Measurements from ENCODE around the gene AFM. TPM values are rescaled to one million over a fixed set of nuclear protein-coding genes. Genes with fewer than 3 reads are reported as not detected.

The AFM gene
- total RNA-seq, 1 experiment from 2014 or later, result not detected

GRCh38 chr4:73432169-73433000 is 49.2 kb upstream of the AFM start:
- no peak overlapping the region for H4K5ac ChIP-seq (ENCODE audit: insufficient read length, low read depth, low read length)
- no peaks in the 10 kb centered on the region for H3K27me3 ChIP-seq (ENCODE audit: insufficient read depth, low read length)
- H2BK5ac ChIP-seq (ENCODE audit: insufficient read length, low read length), result no peak overlapping the region
- no peaks in the 10 kb centered on the region for H3K4me1 Mint-ChIP-seq
- no peaks in the 10 kb centered on the region for H3K9me3 Mint-ChIP-seq
- no peak overlapping the region for H3T11ph ChIP-seq (ENCODE audit: low read length)
- no peaks in the 10 kb centered on the region for H3K79me2 ChIP-seq (ENCODE audit: insufficient read depth, low read length)
- H4K91ac ChIP-seq (ENCODE audit: insufficient read length, low read depth, low read length), result no peak overlapping the region
- H3K27ac ChIP-seq (ENCODE audit: insufficient read length, low read depth, low read length), result no peak overlapping the region
- H2BK20ac ChIP-seq (ENCODE audit: low read depth, low read length, poor library complexity, severe bottlenecking), result no peak overlapping the region
- no peaks in the 10 kb centered on the region for H4K20me1 ChIP-seq (ENCODE audit: control insufficient read depth, insufficient read depth, insufficient read length)
- no peak overlapping the region for H3K56ac ChIP-seq (ENCODE audit: insufficient read length, low read depth, low read length)
- H2BK15ac ChIP-seq (ENCODE audit: low read depth, low read length), result no peak overlapping the region
- H3K27ac Mint-ChIP-seq, result no peak overlapping the region
- H3K79me1 ChIP-seq (ENCODE audit: insufficient read depth, low read depth, low read length, poor library complexity, severe bottlenecking), result no peaks in the 10 kb centered on the region
- H3K23ac ChIP-seq (ENCODE audit: insufficient read length, low read depth, low read length), result no peak overlapping the region
- DNase-seq, result no peak
- TF ChIP-seq CTCF (conservative IDR thresholded peaks at IDR 0.05), result no peak
- H3K4me3 Mint-ChIP-seq, result no peak overlapping the region
- no peak overlapping the region for H2BK12ac ChIP-seq (ENCODE audit: insufficient read length, low read depth, low read length)
- H3K36me3 Mint-ChIP-seq (ENCODE audit: insufficient read depth in 1 of 3, low read depth in 3 of 3), result no peaks in the 10 kb centered on the region
- H4K8ac ChIP-seq (replicated peaks; ENCODE audit: insufficient read length, low read depth, low read length), result no peak overlapping the region
- no peak overlapping the region for H3K18ac ChIP-seq (ENCODE audit: insufficient read length, low read depth, low read length)
- no peaks in the 10 kb centered on the region for H3K4me1 ChIP-seq (ENCODE audit: insufficient read depth, low read length)
- no peak overlapping the region for H2AK5ac ChIP-seq (ENCODE audit: insufficient read length, low read length)
- H3K23me2 ChIP-seq (ENCODE audit: insufficient read length, low read depth, low read length, poor library complexity, severe bottlenecking), result no peaks in the 10 kb centered on the region
- no CpG with 5 or more reads among the region's 5 CpGs for WGBS (ENCODE audit: extremely low coverage, insufficient read length, low lambda C conversion rate)
- H3K9me3 ChIP-seq (ENCODE audit: control insufficient read depth, low read depth, low read length), result no peaks in the 10 kb centered on the region
- H3K14ac ChIP-seq (ENCODE audit: insufficient read depth, low read length), result no peak overlapping the region
- no peak overlapping the region for H2BK120ac ChIP-seq (ENCODE audit: low read depth, low read length, poor library complexity, severe bottlenecking)
- no peak overlapping the region for H3K4me2 ChIP-seq (ENCODE audit: insufficient read depth, insufficient read length, low read length)
- no peak overlapping the region for H2AFZ ChIP-seq (ENCODE audit: low read length)
- H3K4ac ChIP-seq (ENCODE audit: low read depth, low read length), result no peak overlapping the region
- H3K9ac ChIP-seq (ENCODE audit: extremely low read depth, insufficient read length, low read length), result no peak overlapping the region
- H3K27me3 Mint-ChIP-seq (ENCODE audit: low read depth), result no peaks in the 10 kb centered on the region
